ENCODE measurements around the gene MSMB. TPM values are rescaled to one million over a fixed set of nuclear protein-coding genes. Genes with fewer than 3 reads are reported as not detected.
A peak's percentile ranks its signal among the peaks of the same experiment; 100 is the strongest.

MSMB gene
- total and polyA plus RNA-seq, 2 of the 8 experiments (the other 6 are each of a cell fraction or from before 2014, with no cell fraction given) = not detected

DNA sequence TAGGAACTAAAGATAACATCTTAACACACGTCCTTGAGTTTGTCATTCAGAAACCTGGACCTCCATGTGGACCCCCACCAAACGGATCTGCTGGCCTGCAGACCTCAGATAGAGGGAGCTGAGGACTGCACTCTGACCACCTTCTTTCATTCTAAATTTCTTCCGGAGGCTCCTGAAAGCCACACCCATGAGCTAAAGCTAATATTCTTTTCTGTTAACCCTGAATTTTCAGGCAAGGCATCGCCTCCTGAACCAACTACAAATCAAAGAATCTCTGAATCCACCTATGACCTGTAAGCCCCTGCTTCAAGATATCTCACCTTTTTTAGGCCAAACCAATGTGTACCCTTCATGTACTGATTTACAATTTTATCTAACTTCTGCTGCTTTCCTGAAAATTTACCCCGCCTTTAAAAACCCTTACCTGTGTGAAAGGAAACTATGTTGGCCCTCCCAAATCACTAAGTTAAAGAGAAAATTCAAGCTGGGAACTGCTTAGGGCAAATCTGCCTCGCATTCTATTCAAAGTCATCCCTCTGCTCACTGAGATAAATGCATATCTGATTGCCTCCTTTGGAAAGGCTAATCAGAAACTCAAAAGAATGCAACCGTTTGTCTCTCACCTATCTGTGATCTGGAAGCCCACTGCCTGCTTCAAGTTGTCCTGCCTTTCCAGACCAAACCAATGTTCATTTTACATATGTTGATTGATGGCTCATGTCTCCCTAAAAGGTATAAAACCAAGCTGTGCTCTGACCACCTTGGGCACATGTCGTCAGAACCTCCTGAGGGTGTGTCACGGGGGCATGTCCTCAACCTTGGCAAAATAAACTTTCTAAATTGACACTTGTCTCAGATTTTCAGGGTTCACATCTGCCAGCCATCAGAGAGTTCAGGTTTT is 7.7 kb upstream of the MSMB start:
- Histone ChIP-seq H2BK20ac (ENCODE audit: low read length) (no peak overlapping the region), H2BK15ac (ENCODE audit: low read length) (no peak overlapping the region), H2AK5ac (ENCODE audit: low read depth, low read length) (no peak overlapping the region), H3K4me1 (replicated peaks in 1 of 4; ENCODE audit: control insufficient read depth in 3 of 4, insufficient read depth in 4 of 4, low read length in 3 of 4) (peaks cover 2 to 14% (median 9%) of the 10 kb centered on the region in 4 experiments; a peak in 5 of 7 replicates), H3K79me1 (ENCODE audit: low read depth, low read length) (no peaks in the 10 kb centered on the region), H4K5ac (ENCODE audit: insufficient read length, low read depth, low read length) (no peak overlapping the region), H3K18ac (ENCODE audit: extremely low read depth, low read length) (no peak overlapping the region), H3K36me3 (ENCODE audit: control insufficient read depth in 2 of 4, insufficient read depth in 4 of 4, low read length in 3 of 4) (no peaks in the 10 kb centered on the region), H3K79me2 (ENCODE audit: control insufficient read depth in 1 of 2, insufficient read depth in 2 of 2, low read length in 2 of 2) (no peaks in the 10 kb centered on the region), H3K23ac (ENCODE audit: insufficient read length) (no peak overlapping the region), H3K9ac (replicated peaks in 1 of 4; ENCODE audit: extremely low read depth in 1 of 4, low read depth in 3 of 4, low read length in 3 of 4) (no peak overlapping the region), H2BK12ac (ENCODE audit: low read depth, low read length) (no peak overlapping the region), H2AFZ (ENCODE audit: low read length) (peak overlapping the region; percentile 62; the same call in 1 of the 2 replicates), H2BK5ac (ENCODE audit: low read depth, low read length) (no peak overlapping the region), H3K27ac (ENCODE audit: low read depth, low read length) (no peak overlapping the region), H4K91ac (replicated peaks; ENCODE audit: insufficient read length, low read length) (no peak overlapping the region), H4K20me1 (replicated peaks in 1 of 2; ENCODE audit: control insufficient read depth in 1 of 2, insufficient read depth in 2 of 2, low read length in 2 of 2) (no peaks in the 10 kb centered on the region), H3K27me3 (replicated peaks in 1 of 4; ENCODE audit: control insufficient read depth in 3 of 4, extremely low read depth in 1 of 4, insufficient read depth in 3 of 4, low read length in 3 of 4) (no peaks in the 10 kb centered on the region), H4K8ac (ENCODE audit: extremely low read depth, insufficient read depth, low read length) (no peak overlapping the region), H3K4me2 (ENCODE audit: insufficient read depth in 1 of 2, low read depth in 2 of 2, low read length in 2 of 2) (no peak overlapping the region), H3K4ac (replicated peaks; ENCODE audit: insufficient read length, low read depth, low read length) (no peak overlapping the region), H2BK120ac (replicated peaks; ENCODE audit: low read depth, low read length) (no peak overlapping the region), H3K4me3 (ENCODE audit: extremely low read depth in 1 of 4, insufficient read depth in 2 of 4, low read depth in 3 of 4, low read length in 4 of 4) (no peak overlapping the region), H3K14ac (ENCODE audit: insufficient read length) (no peak overlapping the region), H3K23me2 (ENCODE audit: low read depth, low read length) (no peaks in the 10 kb centered on the region; the same call in 1 of the 2 replicates), H3K9me3 (ENCODE audit: insufficient read depth in 2 of 2, low read depth in 1 of 2, low read length in 1 of 2) (no peaks in the 10 kb centered on the region), H3K56ac (replicated peaks; ENCODE audit: insufficient read length, low read depth, low read length) (no peak overlapping the region)
- ChIA-PET CTCF (ENCODE audit: partially characterized antibody) (no interaction called here), POLR2A (ENCODE audit: partially characterized antibody) (interaction anchor here (1.2 kb wide), 1 partner anchor 17 kb away, joined by 3 read pairs; no protein-coding TSS in a partner anchor)
- 66% methylated on average over 9 of the region's 9 CpGs; no CpG with 5 or more reads in 1 of the 2 experiments for WGBS, 2 experiments (ENCODE audit: extremely low coverage in 1 of 2, insufficient coverage in 1 of 2, insufficient read length in 1 of 2, insufficient replicate concordance in 2 of 2, low coverage in 1 of 2, low lambda C conversion rate in 2 of 2, missing lambda C conversion rate in 1 of 2)
- FAIRE-seq (no peak), DNase-seq (ENCODE audit: low read depth in 1 of 2, low spot score in 2 of 2) (no peak)
- TF ChIP-seq RBBP5 (IDR thresholded peaks at IDR 0.05; ENCODE audit: borderline replicate concordance, low read depth, low read length) (no peak), BRCA1 (IDR thresholded peaks at IDR 0.05; ENCODE audit: low read depth, low read length) (no peak), JUND (IDR thresholded peaks at IDR 0.05; ENCODE audit: low read length) (no peak), GABPA (IDR thresholded peaks at IDR 0.05; ENCODE audit: borderline replicate concordance, insufficient read depth, low read length) (no peak), CBX5 (IDR thresholded peaks at IDR 0.05; ENCODE audit: low read depth, low read length) (no peak), RXRA (IDR thresholded peaks at IDR 0.05; ENCODE audit: insufficient read depth, low read depth, low read length) (no peak), YY1 (IDR thresholded peaks at IDR 0.05; ENCODE audit: low read depth, low read length) (no peak), ASH2L (IDR thresholded peaks at IDR 0.05; ENCODE audit: low read length) (no peak), SP4 (IDR thresholded peaks at IDR 0.05; ENCODE audit: low read length) (no peak), CREB1 (IDR thresholded peaks at IDR 0.05) (no peak), RNF2 (IDR thresholded peaks at IDR 0.05; ENCODE audit: borderline replicate concordance, low read depth, low read length, missing control alignments, poor library complexity, severe bottlenecking) (no peak), CHD2 (IDR thresholded peaks at IDR 0.05; ENCODE audit: low read length) (no peak), MAX (IDR thresholded peaks at IDR 0.05) (no peak)

Measured in H1 (cell line).